Dedifferentiated amniotic fluid mesenchymal stem cell (primary cell): ENCODE measurements around the gene CAPZB.
"Not testable (repeated sequence)": the region's sequence is repeated elsewhere in the genome, so short reads cannot be mapped to it uniquely, and the experiment has no call there.

Source experiments
- DNase-seq: peaks from one replicate; pipeline ENCODE4 v3.0.0-alpha.2; 2016; ENCODE audit errors: extremely low spot score

CAPZB gene

DNA sequence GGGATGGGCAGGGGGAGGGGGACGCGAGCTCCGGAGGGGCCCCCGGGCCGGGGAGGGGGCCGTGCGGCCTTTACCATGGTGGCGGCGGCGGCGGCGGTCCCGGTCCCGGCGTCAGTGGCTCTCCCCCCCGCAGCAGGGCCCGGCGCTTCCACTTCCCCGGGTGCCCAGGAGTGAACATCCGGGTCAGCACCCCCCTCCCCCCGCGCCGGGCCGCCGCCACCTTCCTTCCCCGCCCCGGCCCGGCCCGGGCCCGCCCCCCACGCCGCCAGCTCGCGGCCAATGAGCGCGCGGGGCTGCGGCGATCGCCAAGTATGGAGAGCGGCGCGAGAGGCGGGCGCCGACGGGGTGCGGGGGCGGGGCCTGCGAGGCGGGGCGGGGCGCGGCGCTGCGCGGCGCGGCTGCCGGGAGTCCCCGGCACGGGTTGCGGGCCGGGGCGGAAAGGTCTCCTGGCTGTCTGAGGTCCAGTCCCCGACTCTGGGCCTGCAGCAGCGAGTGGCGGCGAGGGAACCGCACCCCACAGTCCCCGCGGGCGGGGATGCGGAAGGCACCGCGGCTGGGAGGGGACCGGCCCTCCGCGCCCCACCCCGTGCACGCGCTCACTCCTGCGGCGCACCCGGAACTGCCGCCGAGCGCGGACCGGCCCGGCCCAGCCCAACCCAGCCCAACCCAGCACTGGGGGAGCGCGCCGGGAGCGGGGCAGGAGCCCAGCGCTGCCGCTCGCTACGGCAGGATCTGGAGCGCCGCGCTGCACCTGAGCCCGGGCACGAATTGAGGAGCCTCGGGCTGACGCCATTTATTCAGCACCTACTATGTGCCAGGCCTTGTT, at the start of gene CAPZB:
Gene CAPZB, minus strand, starts transcription at position 178 of the 826 bp plus-strand sequence. Its CDS starts 101 bp downstream, at position 77.
- DNase-seq = peak; percentile 79

DNA sequence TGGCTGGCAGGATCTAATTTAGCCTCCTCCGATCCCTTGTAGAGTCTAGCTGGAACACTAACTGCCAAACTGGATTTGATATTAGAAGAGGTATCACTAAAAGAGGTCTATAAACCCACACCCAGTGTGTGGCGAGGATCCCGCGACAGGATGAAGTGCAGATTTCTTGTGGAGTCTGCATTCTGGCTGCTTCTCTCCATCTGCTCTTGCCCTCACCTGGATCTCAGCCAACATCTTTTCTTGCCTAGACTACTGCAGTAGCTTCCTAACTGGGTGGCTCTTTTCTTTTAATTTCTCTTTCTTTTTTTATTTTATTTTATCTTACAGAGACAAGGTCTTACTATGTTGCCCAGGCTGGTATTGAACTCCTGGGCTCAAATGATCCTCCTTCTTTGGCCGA, 48.9 kb upstream of the CAPZB start:
- no peak for DNase-seq

DNA sequence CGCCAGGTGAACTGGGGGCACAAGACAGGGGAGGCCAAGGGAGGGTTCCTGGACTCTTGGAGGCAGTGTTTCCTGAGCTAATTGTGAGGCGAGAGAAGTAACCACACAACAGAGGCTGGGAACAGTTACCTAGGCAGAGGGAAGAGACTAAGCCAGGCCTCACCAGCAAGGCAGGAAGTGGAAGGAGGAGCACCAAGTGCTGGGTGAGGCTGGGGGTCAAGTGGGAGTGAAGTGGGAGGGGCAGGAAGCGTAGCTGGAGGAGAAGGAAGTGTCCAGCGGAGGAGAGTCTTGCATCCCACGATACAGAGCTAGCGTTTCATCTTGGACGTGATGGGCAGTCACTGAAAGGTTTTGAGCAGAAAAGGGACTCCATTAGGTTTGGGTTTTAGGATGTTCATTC, 48.3 kb upstream of the CAPZB start:
- no peak for DNase-seq

GRCh38 chr1:19532519-19532918, 47.2 kb upstream of the CAPZB start:
- DNase-seq = no peak

DNA sequence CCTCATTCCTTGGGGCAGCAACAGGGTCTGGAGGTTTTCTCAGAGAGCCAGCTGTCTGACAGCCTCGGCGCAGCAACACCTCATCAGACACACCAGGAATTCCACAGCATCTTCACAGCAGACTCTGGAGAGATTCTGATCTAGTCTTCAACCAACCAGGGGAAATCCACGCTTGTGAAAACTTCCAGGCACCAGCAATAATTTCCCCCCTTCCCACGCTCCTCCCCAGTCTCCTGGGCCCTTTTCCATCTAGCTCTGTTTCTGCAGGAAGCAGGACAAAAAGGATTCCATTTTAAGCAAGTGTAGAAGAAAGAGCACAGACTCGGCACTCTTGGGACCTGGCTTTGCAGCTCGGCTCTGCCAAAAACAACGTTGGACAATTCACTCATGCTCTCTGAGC, 44.3 kb upstream of the CAPZB start:
- DNase-seq = no peak

- no peak for DNase-seq
Measured at GRCh38 chr1:19528438-19528837, 43.1 kb upstream of the CAPZB start.

GRCh38 chr1:19525607-19526545, 40.5 kb upstream of the CAPZB start:
- DNase-seq = no peak

DNA sequence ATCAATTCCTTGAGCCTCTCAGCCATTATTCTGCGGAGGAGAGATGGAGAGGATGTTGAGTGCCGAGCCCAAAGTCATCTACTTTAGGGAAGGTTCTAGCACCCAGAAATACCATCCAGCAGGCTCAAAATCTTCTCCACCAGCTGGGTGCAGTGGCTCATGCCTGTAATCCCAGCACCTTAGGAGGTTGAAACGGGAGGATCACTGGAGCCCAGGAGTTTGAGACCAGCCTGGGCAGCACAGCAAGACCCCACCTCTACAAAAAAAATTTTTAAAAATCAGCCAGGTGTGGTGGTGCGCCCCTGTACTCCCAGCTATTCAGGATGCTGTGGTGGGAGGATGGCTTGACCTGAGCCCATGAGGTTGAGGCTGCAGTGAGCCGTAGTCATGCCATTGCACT, 39.5 kb upstream of the CAPZB start:
- DNase-seq = no peak

- DNase-seq = not testable (repeated sequence)
Measured at GRCh38 chr1:19522570-19522969, 37.2 kb upstream of the CAPZB start.

DNA sequence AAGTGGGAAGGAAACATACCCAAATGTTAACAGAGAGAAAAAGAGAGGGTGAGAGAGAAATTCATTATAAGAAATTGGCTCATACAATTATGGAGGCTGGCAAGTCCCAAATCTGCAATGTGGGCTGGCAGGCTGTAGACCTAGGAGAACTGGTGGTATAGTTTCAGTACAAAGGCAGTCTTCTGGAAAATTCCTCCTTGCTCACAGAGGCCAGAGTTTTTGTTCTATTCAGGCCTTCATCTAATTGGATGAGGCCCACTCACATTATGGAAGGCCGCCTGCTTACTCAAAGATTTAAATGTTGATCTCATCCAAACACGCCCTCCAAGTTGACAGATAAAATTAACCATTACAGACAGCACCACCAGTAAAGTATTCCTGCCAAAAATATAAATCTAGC, 36.1 kb upstream of the CAPZB start:
- DNase-seq = no peak

DNA sequence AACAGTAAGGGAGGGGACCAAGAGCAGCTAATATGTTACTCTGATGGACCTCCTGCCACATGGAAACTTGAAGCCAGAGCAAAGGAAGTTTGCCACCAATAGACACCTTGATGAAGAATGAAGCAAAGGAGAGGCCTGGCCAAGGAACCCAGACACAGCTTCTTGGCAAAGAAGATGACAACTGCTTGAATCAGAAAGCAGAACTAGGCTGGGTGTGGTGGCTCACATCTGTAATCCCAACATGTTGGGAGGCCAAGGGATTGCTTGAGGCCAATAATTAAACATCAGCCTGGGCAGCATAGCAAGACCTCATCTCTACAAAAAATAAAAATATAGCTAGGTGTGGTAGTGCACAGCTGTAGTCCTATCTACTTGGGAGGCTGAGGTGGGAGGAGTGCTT, 31.7 kb upstream of the CAPZB start:
- DNase-seq = no peak

DNA sequence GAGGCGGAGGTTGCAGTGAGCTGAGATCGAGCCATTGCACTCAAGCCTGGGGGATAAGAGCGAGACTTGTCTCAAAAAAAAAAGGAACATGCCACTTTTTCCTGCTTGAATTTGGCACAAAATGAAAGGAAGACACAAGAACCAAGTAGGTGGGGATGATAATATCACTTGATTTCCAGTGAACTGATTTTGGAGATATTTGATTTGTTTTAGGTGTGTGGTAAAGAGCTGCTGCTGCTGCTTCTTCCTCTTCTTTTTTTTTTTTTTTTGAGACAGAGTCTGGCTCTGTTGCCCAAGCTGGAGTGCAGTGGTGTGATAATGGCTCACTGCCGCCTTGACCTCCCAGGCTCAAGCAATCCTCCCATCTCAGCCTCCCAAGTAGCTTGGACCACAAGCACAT, 29.9 kb upstream of the CAPZB start:
- no peak for DNase-seq

GRCh38 chr1:19514391-19514831, 29.1 kb upstream of the CAPZB start:
- DNase-seq = no peak

DNA sequence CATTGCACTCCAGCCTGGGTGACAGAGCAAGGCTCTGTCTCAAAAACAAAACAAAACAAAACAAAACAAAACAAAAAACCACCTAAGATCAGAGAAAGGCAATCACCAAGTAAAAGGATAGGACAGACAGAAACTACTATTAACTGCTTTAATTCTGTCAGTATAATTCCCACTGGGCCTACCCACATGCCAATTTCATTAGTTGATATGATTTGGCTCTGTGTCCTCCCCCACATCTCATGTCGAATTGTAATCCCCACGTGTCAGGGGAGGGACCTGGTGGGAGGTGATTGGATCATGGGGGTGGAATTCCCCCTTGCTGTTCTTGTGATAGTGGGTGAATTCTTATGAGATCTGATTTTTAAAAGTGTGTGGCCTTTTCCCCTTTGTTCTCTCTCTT, 27.2 kb upstream of the CAPZB start:
- DNase-seq = no peak

- no peak for DNase-seq
Measured at GRCh38 chr1:19511116-19511515, 25.8 kb upstream of the CAPZB start.

DNA sequence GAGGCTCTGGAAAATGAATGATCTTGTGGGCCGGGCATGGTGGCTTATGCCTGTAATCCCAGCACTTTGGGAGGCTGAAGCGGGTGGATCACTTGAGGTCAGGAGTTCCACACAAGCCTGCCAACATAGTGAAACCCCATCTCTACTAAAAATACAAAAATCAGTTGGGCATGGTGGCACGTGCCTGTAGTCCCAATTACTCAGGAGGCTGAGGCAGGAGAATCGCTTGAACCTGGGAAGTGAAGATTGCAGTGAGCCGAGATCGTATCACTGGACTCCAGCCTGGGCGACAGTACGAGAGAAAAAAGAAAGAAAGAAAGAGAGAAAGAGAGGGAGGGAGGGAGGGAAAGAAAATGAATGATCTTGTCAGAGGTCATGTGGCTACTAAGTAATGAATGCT, 24.3 kb upstream of the CAPZB start:
- DNase-seq = not testable (repeated sequence)

DNA sequence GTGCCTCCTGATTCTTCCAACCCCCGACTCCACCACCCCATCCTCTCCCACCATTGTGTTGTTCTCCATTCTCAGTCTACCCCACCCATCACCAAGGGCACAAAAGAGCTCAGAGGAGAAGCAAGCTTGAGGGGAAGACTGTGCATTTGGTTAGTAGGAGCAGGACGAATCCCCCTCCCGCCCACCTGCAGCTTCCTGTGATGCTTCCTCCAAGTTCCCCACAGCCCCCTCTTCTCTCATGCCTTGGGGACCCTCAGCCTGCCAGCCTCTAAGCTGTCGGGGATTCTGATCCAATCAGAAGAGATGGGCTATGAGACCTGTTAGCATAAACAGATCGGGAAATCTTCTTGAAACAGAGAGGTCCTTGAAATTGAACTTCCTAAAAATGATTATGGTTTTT, 22.2 kb upstream of the CAPZB start:
- no peak for DNase-seq

DNA sequence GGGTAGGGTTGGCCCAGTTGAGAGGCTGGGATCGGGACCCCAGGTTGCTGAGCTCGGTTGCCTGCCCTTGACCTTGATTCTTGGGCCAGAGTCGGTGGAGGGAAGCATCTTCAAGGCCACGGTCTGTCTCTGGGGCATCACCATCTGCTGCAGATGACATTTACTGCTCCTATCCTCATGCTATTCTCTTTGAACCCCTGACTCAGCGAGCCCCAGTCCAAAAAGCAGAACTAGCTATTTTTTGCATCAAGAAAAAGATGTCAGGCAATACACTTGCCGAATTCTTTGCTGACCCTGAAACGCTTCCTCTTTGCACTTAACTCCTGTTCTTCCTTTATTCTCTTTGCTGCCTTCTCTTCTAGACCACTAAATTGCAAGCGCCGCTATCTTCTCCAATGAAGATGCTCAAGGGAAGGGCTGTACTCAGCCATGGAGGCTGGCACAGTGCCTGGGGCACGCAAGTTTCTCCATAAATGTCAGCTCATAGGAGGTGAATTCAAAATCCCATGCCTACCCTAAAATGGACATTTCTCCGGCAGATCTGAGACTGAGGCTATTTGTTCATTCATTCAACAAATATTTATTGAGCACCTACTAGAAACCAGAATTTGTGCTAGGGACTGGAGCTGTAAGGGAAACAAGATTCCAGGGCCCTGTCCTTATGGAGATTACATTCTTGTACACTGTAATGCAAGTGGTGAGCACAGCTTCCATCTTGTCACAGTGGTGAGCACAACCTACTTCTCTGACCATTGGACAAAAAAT, 20.5 kb upstream of the CAPZB start:
- DNase-seq = no peak

DNA sequence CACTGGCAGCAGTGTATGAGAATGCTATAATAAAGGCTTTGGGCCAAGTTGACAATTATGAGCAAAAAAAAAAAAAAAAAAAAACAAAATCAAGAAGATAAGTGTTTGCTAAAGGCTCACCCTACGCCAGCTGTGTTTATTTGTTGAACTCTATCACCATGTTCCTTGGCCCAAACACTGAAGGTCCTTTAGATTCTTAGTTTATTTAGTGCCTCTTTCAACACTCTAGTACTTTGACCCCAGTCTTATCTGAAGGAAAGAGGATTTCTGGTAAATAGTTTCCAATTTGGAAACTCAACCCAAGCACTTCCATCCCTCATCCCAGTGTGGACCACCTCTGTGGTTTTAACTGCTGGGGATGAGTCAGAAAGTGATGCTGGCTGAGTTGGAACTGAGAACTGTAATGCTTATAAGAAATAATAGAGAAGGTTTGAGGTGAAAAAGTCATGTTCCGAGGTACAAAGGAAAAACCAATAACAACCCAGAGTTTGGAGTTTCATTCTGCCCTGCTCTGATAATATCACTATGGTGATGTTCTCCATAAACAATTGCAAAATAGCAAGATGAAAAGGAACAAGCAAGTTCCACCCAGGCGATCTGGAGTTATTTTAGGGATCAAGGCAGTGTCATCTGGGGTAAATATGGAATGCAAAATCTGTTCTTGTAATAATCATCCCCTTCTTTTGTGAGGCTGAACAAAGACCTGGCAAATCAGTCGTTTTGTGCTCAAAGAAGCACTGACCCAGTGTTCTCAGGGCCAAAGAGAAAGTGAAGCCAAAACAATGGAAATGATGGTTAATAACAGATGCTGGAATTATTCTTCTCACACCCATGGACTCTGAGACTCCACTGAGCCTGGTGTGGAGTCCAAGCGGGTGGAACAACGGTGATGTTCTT, 19.7 kb upstream of the CAPZB start:
- DNase-seq = peak; percentile 30

- DNase-seq = not testable (repeated sequence)
Measured at GRCh38 chr1:19502284-19502683, 16.9 kb upstream of the CAPZB start.

- DNase-seq = not testable (repeated sequence)
Measured at GRCh38 chr1:19499887-19500286, 14.5 kb upstream of the CAPZB start.
